Mesenchymal stem cell (in vitro differentiated cells and primary cell): Measurements from ENCODE around the gene PSEN2.
A peak's percentile ranks its signal among the peaks of the same experiment; 100 is the strongest.

Experiments used
- DNase-seq: peaks from one replicate; pipeline ENCODE4 v3.0.0-alpha.2; 2013
- H2AFZ ChIP-seq: one replicate; pipeline ENCODE4 v1.6.1; 2013; ENCODE audit warnings: low read depth, mild to moderate bottlenecking, control low read depth, inconsistent platforms, low read length, moderate library complexity
- H2AK5ac ChIP-seq: 2 replicates; pipeline ENCODE4 v1.6.1; 2013; ENCODE audit warnings: low read length, moderate library complexity, mild to moderate bottlenecking, inconsistent platforms; ENCODE audit not compliant: severe bottlenecking
- H2BK120ac ChIP-seq: one replicate; pipeline ENCODE4 v1.6.1; 2013; ENCODE audit warnings: low read depth, mild to moderate bottlenecking, inconsistent platforms, low read length, moderate library complexity
- H2BK12ac ChIP-seq, 2 experiments: one replicate each; pipeline ENCODE4 v1.6.1; 2013; ENCODE audit warnings: inconsistent platforms in 2 of 2, low read length in 2 of 2, mild to moderate bottlenecking in 2 of 2, moderate library complexity in 2 of 2, control low read depth in 1 of 2
- H2BK15ac ChIP-seq: one replicate; pipeline ENCODE4 v1.6.1; 2013; ENCODE audit warnings: mild to moderate bottlenecking, low read depth, inconsistent platforms; ENCODE audit not compliant: poor library complexity, severe bottlenecking
- H2BK5ac ChIP-seq: 2 replicates; pipeline ENCODE4 v1.6.1; 2013; ENCODE audit warnings: low read depth, mild to moderate bottlenecking, low read length, control low read depth, inconsistent platforms; ENCODE audit not compliant: poor library complexity, severe bottlenecking
- H3K14ac ChIP-seq, 2 experiments: one replicate each; pipeline ENCODE4 v1.6.1; 2013; ENCODE audit warnings: inconsistent platforms in 2 of 2, low read length in 2 of 2, control low read depth in 1 of 2, mild to moderate bottlenecking in 1 of 2, moderate library complexity in 1 of 2
- H3K18ac ChIP-seq, 2 experiments: one replicate each; pipeline ENCODE4 v1.6.1; 2013; ENCODE audit warnings: inconsistent platforms in 2 of 2, low read length in 2 of 2, control low read depth in 1 of 2, low read depth in 1 of 2, mild to moderate bottlenecking in 1 of 2
- H3K23ac ChIP-seq, 2 experiments: one replicate each; pipeline ENCODE4 v1.6.1; 2013; ENCODE audit warnings: inconsistent platforms in 2 of 2, low read length in 2 of 2, mild to moderate bottlenecking in 2 of 2, moderate library complexity in 2 of 2, control low read depth in 1 of 2
- H3K27ac ChIP-seq: 2 replicates; pipeline ENCODE4 v1.5.1; 2013; ENCODE audit warnings: mild to moderate bottlenecking, moderate library complexity, low read length, control low read depth, inconsistent platforms; ENCODE audit not compliant: poor library complexity, severe bottlenecking
- H3K27me3 ChIP-seq, 2 experiments: 2 replicates each; pipeline versions ENCODE4 v1.6.1 to v1.7.0; 2013; ENCODE audit warnings: low read length in 2 of 2, mild to moderate bottlenecking in 2 of 2, moderate library complexity in 2 of 2, control low read depth in 1 of 2, inconsistent platforms in 1 of 2; ENCODE audit not compliant: control insufficient read depth in 1 of 2, insufficient read depth in 1 of 2
- H3K36me3 ChIP-seq, 2 experiments: 2 replicates each; pipeline versions ENCODE4 v1.6.1 to v1.7.0; 2013; ENCODE audit warnings: low read length in 2 of 2, control low read depth in 1 of 2, inconsistent platforms in 1 of 2, low read depth in 1 of 2, mild to moderate bottlenecking in 1 of 2; ENCODE audit not compliant: insufficient read depth in 2 of 2, control insufficient read depth in 1 of 2
- H3K4ac ChIP-seq, 2 experiments: one replicate each; pipeline ENCODE4 v1.6.1; 2013; ENCODE audit warnings: inconsistent platforms in 2 of 2, low read length in 2 of 2, mild to moderate bottlenecking in 2 of 2, moderate library complexity in 2 of 2, control low read depth in 1 of 2, low read depth in 1 of 2
- H3K4me1 ChIP-seq: 2 replicates; pipeline ENCODE4 v1.6.1; 2013; ENCODE audit warnings: low read depth, low read length, control low read depth; ENCODE audit not compliant: control insufficient read depth, insufficient read depth
- H3K4me2 ChIP-seq: 2 replicates; pipeline ENCODE4 v1.6.1; 2013; ENCODE audit warnings: low read length, mild to moderate bottlenecking, inconsistent platforms; ENCODE audit not compliant: poor library complexity, severe bottlenecking
- H3K4me3 ChIP-seq, 2 experiments: 2 replicates each; pipeline versions ENCODE4 v1.5.1 to v1.7.0; 2013; ENCODE audit warnings: low read length in 2 of 2, mild to moderate bottlenecking in 2 of 2, control low read depth in 1 of 2, low read depth in 1 of 2; ENCODE audit not compliant: insufficient read depth in 1 of 2
- H3K79me1 ChIP-seq: replicated peaks from 2 replicates; pipeline ENCODE4 v1.6.1; 2013; ENCODE audit warnings: mild to moderate bottlenecking, control low read depth, low read length, inconsistent platforms; ENCODE audit not compliant: poor library complexity, severe bottlenecking
- H3K9ac ChIP-seq: 2 replicates; pipeline ENCODE4 v1.7.0; 2013; ENCODE audit warnings: mild to moderate bottlenecking, low read length, moderate library complexity
- H3K9me3 ChIP-seq: 2 replicates; pipeline ENCODE4 v1.7.0; 2013; ENCODE audit warnings: mild to moderate bottlenecking, low read length; ENCODE audit not compliant: control insufficient read depth
- H4K8ac ChIP-seq: one replicate; pipeline ENCODE4 v1.6.1; 2013; ENCODE audit warnings: inconsistent platforms, mild to moderate bottlenecking, low read length, moderate library complexity
- H4K91ac ChIP-seq: one replicate; pipeline ENCODE4 v1.6.1; 2013; ENCODE audit warnings: mild to moderate bottlenecking, low read length, inconsistent platforms
- WGBS: methylation state at CpG from one replicate; pipeline ENCODE4 v1.1.7; 2013; ENCODE audit warnings: mixed read lengths; 5-methylcytosine and 5-hydroxymethylcytosine counted together

Gene PSEN2

GRCh38 chr1:226868726-226869125 is 1.7 kb upstream of the PSEN2 start:
- no peaks in the 10 kb centered on the region for H3K36me3 ChIP-seq
- no peak overlapping the region for H2BK12ac ChIP-seq
- no peak overlapping the region for H3K4me3 ChIP-seq
- H3K23ac ChIP-seq: no peak overlapping the region
- H3K4ac ChIP-seq: no peak overlapping the region
- no peak overlapping the region for H2BK15ac ChIP-seq
- no peak overlapping the region for H4K8ac ChIP-seq
- no peak overlapping the region for H2AFZ ChIP-seq
- H2AK5ac ChIP-seq: no peak overlapping the region
- H3K4me1 ChIP-seq: peaks cover 14% of the 10 kb centered on the region
- H3K9ac ChIP-seq: no peak overlapping the region
- whole genome bisulfite sequencing: 100% methylated on average over 1 of the region's 1 CpG
- no peak overlapping the region for H3K14ac ChIP-seq
- H3K9me3 ChIP-seq: no peaks in the 10 kb centered on the region
- no peaks in the 10 kb centered on the region for H3K27me3 ChIP-seq
- H4K91ac ChIP-seq: no peak overlapping the region
- no peak for DNase-seq
- no peak overlapping the region for H2BK5ac ChIP-seq
- H2BK120ac ChIP-seq: no peak overlapping the region
- no peak overlapping the region for H3K18ac ChIP-seq
- H3K27ac ChIP-seq: no peak overlapping the region
- peaks cover 5% of the 10 kb centered on the region for H3K79me1 ChIP-seq
- no peak overlapping the region for H3K4me2 ChIP-seq

DNA sequence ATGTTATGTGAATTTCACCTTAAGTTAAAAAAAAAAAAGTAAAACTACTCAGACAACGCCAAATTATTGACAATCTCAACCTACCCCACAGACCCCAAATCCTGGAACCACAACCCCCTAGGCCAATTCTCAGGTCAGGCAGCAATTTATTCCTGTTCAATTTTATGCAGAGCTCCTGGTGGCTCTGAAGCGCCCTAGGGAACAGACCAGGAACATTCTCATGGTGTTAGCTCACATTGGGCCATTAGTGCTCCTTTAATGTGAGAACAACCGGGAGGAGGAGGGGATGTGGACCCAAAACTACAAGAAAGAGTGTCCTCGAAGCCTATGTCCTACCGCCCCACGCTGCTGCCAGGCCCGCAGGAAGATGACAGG is 403 bp upstream of the PSEN2 start:
- DNase-seq: peak; percentile 36
- 24% methylated on average over 7 of the region's 7 CpGs for WGBS
- H3K4ac ChIP-seq: no peak overlapping the region

GRCh38 chr1:226871636-226872327 is 1.4 kb downstream of the PSEN2 start:
- peak overlapping the region; percentile 84 for H3K9ac ChIP-seq
- H3K23ac ChIP-seq: no peak overlapping the region
- peaks cover 23% of the 10 kb centered on the region for H3K4me1 ChIP-seq
- H2BK15ac ChIP-seq: no peak overlapping the region
- no peak overlapping the region for H3K27ac ChIP-seq
- peak overlapping the region in 1 of 2 experiments; percentile 35 for H3K14ac ChIP-seq
- H3K36me3 ChIP-seq: peaks cover 0 to under 1% of the 10 kb centered on the region in 2 experiments
- H4K8ac ChIP-seq: no peak overlapping the region
- peak overlapping the region in 1 of 2 experiments; percentile 84 for H3K4me3 ChIP-seq
- no peaks in the 10 kb centered on the region for H3K9me3 ChIP-seq
- no peak overlapping the region for H3K18ac ChIP-seq
- no peaks in the 10 kb centered on the region for H3K27me3 ChIP-seq
- no peak overlapping the region for H2BK5ac ChIP-seq
- H2BK12ac ChIP-seq: no peak overlapping the region
- H4K91ac ChIP-seq: peak overlapping the region; percentile 11
- peak overlapping the region; percentile 99 for H3K4me2 ChIP-seq
- no peak for DNase-seq
- H2BK120ac ChIP-seq: no peak overlapping the region
- peaks cover 12% of the 10 kb centered on the region for H3K79me1 ChIP-seq
- WGBS: 92% methylated on average over 12 of the region's 14 CpGs
- no peak overlapping the region for H2AK5ac ChIP-seq
- H2AFZ ChIP-seq: no peak overlapping the region
- no peak overlapping the region for H3K4ac ChIP-seq

More for the DNA sequence above, 403 bp upstream of the PSEN2 start:
- Histone ChIP-seq H4K91ac (no peak overlapping the region), H3K14ac (no peak overlapping the region), H3K23ac (no peak overlapping the region), H3K79me1 (peaks cover 11% of the 10 kb centered on the region), H4K8ac (peak overlapping the region; percentile 4), H3K27me3 (no peaks in the 10 kb centered on the region), H3K9ac (peak overlapping the region; percentile 84), H2AK5ac (no peak overlapping the region), H2BK12ac (peak overlapping the region in 1 of 2 experiments; percentile 76), H3K4me1 (peaks cover 16% of the 10 kb centered on the region), H2BK120ac (no peak overlapping the region), H3K4me2 (peak overlapping the region; percentile 99), H3K27ac (no peak overlapping the region), H2BK15ac (no peak overlapping the region), H3K9me3 (no peaks in the 10 kb centered on the region), H3K18ac (peak overlapping the region in 1 of 2 experiments; percentile 46), H3K36me3 (no peaks in the 10 kb centered on the region), H3K4me3 (peak overlapping the region; percentile 84), H2AFZ (peak overlapping the region; percentile 46), H2BK5ac (no peak overlapping the region)

- Histone ChIP-seq H3K4me1 (peaks cover 23% of the 10 kb centered on the region), H3K27ac (no peak overlapping the region), H3K18ac (no peak overlapping the region), H2BK5ac (no peak overlapping the region), H3K79me1 (peaks cover 13% of the 10 kb centered on the region), H3K36me3 (peaks cover 2 to 8% of the 10 kb centered on the region in 2 experiments), H3K9me3 (no peaks in the 10 kb centered on the region), H3K23ac (no peak overlapping the region), H3K4ac (no peak overlapping the region), H3K9ac (no peak overlapping the region), H4K91ac (no peak overlapping the region), H2AK5ac (no peak overlapping the region), H2BK120ac (no peak overlapping the region), H2AFZ (no peak overlapping the region), H2BK12ac (no peak overlapping the region), H3K14ac (no peak overlapping the region), H2BK15ac (no peak overlapping the region), H4K8ac (no peak overlapping the region), H3K4me3 (no peak overlapping the region), H3K27me3 (no peaks in the 10 kb centered on the region), H3K4me2 (no peak overlapping the region)
- peak; percentile 50 for DNase-seq
- 66% methylated on average over 5 of the region's 7 CpGs for WGBS
Measured at GRCh38 chr1:226872437-226872836, 2.0 kb downstream of the PSEN2 start.
